Naive thymus-derived CD4-positive, alpha-beta T cell (primary cell): ENCODE data around the gene KCNK10. TPM values are rescaled to one million over a fixed set of nuclear protein-coding genes. Genes with fewer than 3 reads are reported as not detected.

Experiments
- ATAC-seq: fragments of 150-1000 bp; cut with Tn5 transposase; 2 replicates; pipeline ENCODE4 v1.10.0; 2021; ENCODE audit warnings: mild to moderate bottlenecking, moderate library complexity
- CTCF ChIA-PET: fragments of 350-600 bp; sonication (Branson Sonifier 250); formaldehyde crosslinking; loops from one replicate; lab custom pipeline; 2021; ENCODE audit warnings: antibody characterized with exemption; lab: Charles Lee
- POLR2A ChIA-PET: fragments of 350-600 bp; sonication (Branson Sonifier 250); formaldehyde crosslinking; loops from one replicate; lab custom pipeline; 2021; ENCODE audit warnings: antibody characterized with exemption, inconsistent platforms; lab: Charles Lee
- DNase-seq, 9 donors: peaks; one replicate each; pipeline versions ENCODE4 v3.0.0 to v3.0.0-alpha.2; 2020 to 2022; ENCODE audit warnings: mixed read lengths in 1 of 9
- H3K27ac ChIP-seq: one replicate; pipeline ENCODE4 v1.7.0; 2013; ENCODE audit warnings: mild to moderate bottlenecking, low read depth, low read length, moderate library complexity
- H3K27me3 ChIP-seq, 2 donors: one replicate each; pipeline ENCODE4 v1.7.0; 2013; ENCODE audit warnings: low read length in 2 of 2, mild to moderate bottlenecking in 2 of 2, moderate library complexity in 2 of 2; ENCODE audit not compliant: control insufficient read depth in 2 of 2, insufficient read depth in 2 of 2
- H3K36me3 ChIP-seq, 3 experiments: 1 replicate in 2 of 3; 2 replicates in 1 of 3; pipeline ENCODE4 v1.7.0; 2013; ENCODE audit warnings: low read length in 3 of 3, mild to moderate bottlenecking in 3 of 3, moderate library complexity in 1 of 3; ENCODE audit not compliant: insufficient read depth in 3 of 3, control insufficient read depth in 2 of 3
- H3K4me1 ChIP-seq, 2 donors: one replicate each; pipeline ENCODE4 v1.7.0; 2013; ENCODE audit warnings: low read length in 2 of 2, mild to moderate bottlenecking in 2 of 2, moderate library complexity in 1 of 2; ENCODE audit not compliant: control insufficient read depth in 2 of 2, insufficient read depth in 2 of 2
- H3K4me3 ChIP-seq: 2 replicates; pipeline ENCODE4 v1.7.0; 2013; ENCODE audit warnings: mild to moderate bottlenecking, low read length
- H3K9me3 ChIP-seq, 3 experiments: 1 replicate in 2 of 3; 2 replicates in 1 of 3; pipeline ENCODE4 v1.7.0; 2013; ENCODE audit warnings: low read length in 3 of 3; ENCODE audit not compliant: control insufficient read depth in 2 of 3
- H3K27ac Mint-ChIP-seq, 9 donors: one replicate each; pipeline ENCODE4 v1.8.0; 2020 to 2022; ENCODE audit warnings: mixed read lengths in 9 of 9, mild to moderate bottlenecking in 8 of 9, moderate library complexity in 5 of 9, inconsistent platforms in 2 of 9
- H3K27me3 Mint-ChIP-seq, 5 donors: one replicate each; pipeline ENCODE4 v1.8.0; 2021 to 2022; ENCODE audit warnings: mixed read lengths in 5 of 5, mild to moderate bottlenecking in 1 of 5
- H3K36me3 Mint-ChIP-seq, 5 donors: one replicate each; pipeline ENCODE4 v1.8.0; 2020 to 2022; ENCODE audit warnings: mixed read lengths in 5 of 5, mild to moderate bottlenecking in 3 of 5, inconsistent platforms in 1 of 5
- H3K4me1 Mint-ChIP-seq, 7 donors: one replicate each; pipeline ENCODE4 v1.8.0; 2020 to 2022; ENCODE audit warnings: mixed read lengths in 7 of 7, mild to moderate bottlenecking in 3 of 7, inconsistent platforms in 1 of 7
- H3K4me3 Mint-ChIP-seq, 10 donors: one replicate each; pipeline ENCODE4 v1.8.0; 2020 to 2022; ENCODE audit warnings: mild to moderate bottlenecking in 10 of 10, mixed read lengths in 10 of 10, moderate library complexity in 6 of 10, inconsistent platforms in 2 of 10
- H3K9me3 Mint-ChIP-seq, 11 donors: one replicate each; pipeline ENCODE4 v1.8.0; 2020 to 2022; ENCODE audit warnings: mixed read lengths in 11 of 11, mild to moderate bottlenecking in 4 of 11, inconsistent platforms in 1 of 11, moderate library complexity in 1 of 11
- intact Hi-C, 2 donors: fragments of 100-400 bp; cut with micrococcal nuclease; formaldehyde crosslinking; loops; one replicate each; pipeline ENCODE4 v1.15.1; 2023
- polyA plus RNA-seq, 2 donors: library from polyadenylated mRNA; unstranded; fragments of 300-500 nt; fragmentation: Illumina TruSeq; gene quantifications; one replicate each; pipeline ENCODE4 v1.2.3, GENCODE V29; 2021
- total RNA-seq, 6 experiments: library from RNA in 5 of 6; stranded (reverse) in 5 of 6; gene quantifications; 1 replicate in 5 of 6; 2 replicates in 1 of 6; pipeline ENCODE4 v1.2.3 and lab custom pipeline; 2021 to 2026

The KCNK10 gene
- total and polyA plus RNA-seq, 7 experiments from 2014 or later, result 0.10 to 0.21 TPM; not detected in 5

DNA sequence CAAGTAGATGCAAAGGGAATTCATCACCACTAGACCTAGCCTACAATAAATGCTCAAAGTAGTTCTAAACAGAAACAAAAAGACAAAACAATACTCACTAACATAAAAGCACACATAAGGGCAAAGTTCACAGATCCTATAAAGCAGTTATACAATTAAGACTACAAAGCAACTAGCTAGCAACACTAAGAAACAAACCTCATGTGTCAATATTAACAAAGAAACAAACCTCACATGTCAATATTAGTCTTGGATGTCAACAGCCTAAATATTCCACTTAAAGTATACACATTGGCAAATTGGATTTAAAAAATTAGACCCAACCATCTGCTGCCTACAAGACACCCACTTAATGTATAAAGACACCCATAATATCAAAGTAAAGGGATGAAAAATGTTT lies 152.7 kb downstream of the KCNK10 start:
- no peaks in the 10 kb centered on the region for H3K27me3 ChIP-seq
- POLR2A ChIA-PET, result no interaction called here
- no peaks in the 10 kb centered on the region for H3K36me3 ChIP-seq
- CTCF ChIA-PET, result interaction anchor here (1.6 to 3.0 kb wide), 2 partner anchors 190 to 224 kb away, joined by 3 to 31 read pairs; no protein-coding TSS in a partner anchor
- H3K27me3 Mint-ChIP-seq, result peaks cover 9 to 46% (median 21%) of the 10 kb centered on the region in 5 donors
- H3K9me3 Mint-ChIP-seq, result peaks cover 0 to 11% (median 0%) of the 10 kb centered on the region in 11 donors
- DNase-seq (no peak), ATAC-seq (no peak)
- H3K4me1 ChIP-seq, result no peaks in the 10 kb centered on the region
- H3K36me3 Mint-ChIP-seq, result peaks cover 0 to 6% (median 0%) of the 10 kb centered on the region in 5 donors
- H3K4me1 Mint-ChIP-seq, result peaks cover 0 to 4% (median 0%) of the 10 kb centered on the region in 7 donors
- H3K4me3 Mint-ChIP-seq, result no peak overlapping the region
- H3K9me3 ChIP-seq, result no peaks in the 10 kb centered on the region
- no peak overlapping the region for H3K27ac ChIP-seq
- H3K4me3 ChIP-seq, result no peak overlapping the region
- intact Hi-C loops, result no loop called here
- H3K27ac Mint-ChIP-seq, result peak overlapping the region in 1 of 9 donors; percentile 19

- no peaks in the 10 kb centered on the region for H3K4me1 ChIP-seq
- ATAC-seq, result peak; percentile 94
- H3K27me3 ChIP-seq, result no peaks in the 10 kb centered on the region
- DNase-seq, result peak; percentile 18 to 69 (median 47)
- ChIA-PET CTCF (interaction anchor here (0.5 to 3.0 kb wide), 19 partner anchors 8 to 1046 kb away, joined by 3 to 31 read pairs (median 3); no protein-coding TSS in a partner anchor), POLR2A (interaction anchor here (0.7 kb wide), 1 partner anchor 177 kb away, joined by 3 read pairs; no protein-coding TSS in a partner anchor)
- H3K9me3 Mint-ChIP-seq, result peaks cover 0 to 11% (median 2%) of the 10 kb centered on the region in 11 donors
- no peaks in the 10 kb centered on the region for H3K36me3 ChIP-seq
- peaks cover 0 to 6% (median 0%) of the 10 kb centered on the region in 5 donors for H3K36me3 Mint-ChIP-seq
- H3K4me3 ChIP-seq, result no peak overlapping the region
- H3K27me3 Mint-ChIP-seq, result peaks cover 9 to 41% (median 19%) of the 10 kb centered on the region in 5 donors
- peak overlapping the region in 1 of 9 donors; percentile 21 for H3K27ac Mint-ChIP-seq
- H3K27ac ChIP-seq, result no peak overlapping the region
- intact Hi-C loops, result loop anchor here (1.0 to 5.0 kb wide), 4 partner anchors 155 to 363 kb away; no protein-coding TSS in a partner anchor
- H3K4me1 Mint-ChIP-seq, result peaks cover 0 to 14% (median 0%) of the 10 kb centered on the region in 7 donors
- peak overlapping the region in 1 of 10 donors; percentile 5 for H3K4me3 Mint-ChIP-seq
- H3K9me3 ChIP-seq, result no peaks in the 10 kb centered on the region
Measured at GRCh38 chr14:88168498-88169165, 154.4 kb downstream of the KCNK10 start.

- Mint-ChIP-seq H3K9me3 (peaks cover 0 to 11% (median 2%) of the 10 kb centered on the region in 11 donors), H3K4me1 (peaks cover 0 to 15% (median 0%) of the 10 kb centered on the region in 7 donors), H3K27me3 (peaks cover 9 to 37% (median 17%) of the 10 kb centered on the region in 5 donors), H3K4me3 (no peak overlapping the region), H3K36me3 (peaks cover 0 to 6% (median 0%) of the 10 kb centered on the region in 5 donors), H3K27ac (no peak overlapping the region)
- CTCF ChIA-PET, result interaction anchor here (0.6 to 3.0 kb wide), 7 partner anchors 9 to 421 kb away, joined by 3 to 31 read pairs (median 3); no protein-coding TSS in a partner anchor
- Histone ChIP-seq H3K27me3 (no peaks in the 10 kb centered on the region), H3K27ac (no peak overlapping the region), H3K4me3 (no peak overlapping the region), H3K36me3 (no peaks in the 10 kb centered on the region), H3K4me1 (no peaks in the 10 kb centered on the region), H3K9me3 (no peaks in the 10 kb centered on the region)
- intact Hi-C loops, result loop anchor here (1.0 to 5.0 kb wide), 4 partner anchors 155 to 363 kb away; no protein-coding TSS in a partner anchor
- DNase-seq (no peak), ATAC-seq (no peak)
- POLR2A ChIA-PET, result no interaction called here
Measured at GRCh38 chr14:88168025-88168424, 155.0 kb downstream of the KCNK10 start.

GRCh38 chr14:88166616-88167015 lies 156.5 kb downstream of the KCNK10 start:
- no peaks in the 10 kb centered on the region for H3K36me3 ChIP-seq
- POLR2A ChIA-PET, result no interaction called here
- peaks cover 9 to 23% (median 17%) of the 10 kb centered on the region in 5 donors for H3K27me3 Mint-ChIP-seq
- CTCF ChIA-PET, result interaction anchor here (0.5 to 1.4 kb wide), 2 partner anchors 8 to 222 kb away, joined by 3 to 9 read pairs; no protein-coding TSS in a partner anchor
- no peaks in the 10 kb centered on the region for H3K4me1 ChIP-seq
- peaks cover 0 to 15% (median 0%) of the 10 kb centered on the region in 7 donors for H3K4me1 Mint-ChIP-seq
- H3K27ac Mint-ChIP-seq, result no peak overlapping the region
- no peak overlapping the region for H3K4me3 Mint-ChIP-seq
- H3K27ac ChIP-seq, result no peak overlapping the region
- intact Hi-C loops, result loop anchor here in 1 of 2 donors (5.0 kb wide), 1 partner anchor 274 kb away; no protein-coding TSS in a partner anchor
- H3K4me3 ChIP-seq, result no peak overlapping the region
- DNase-seq, result no peak
- no peaks in the 10 kb centered on the region for H3K27me3 ChIP-seq
- no peaks in the 10 kb centered on the region for H3K9me3 ChIP-seq
- ATAC-seq, result no peak
- H3K36me3 Mint-ChIP-seq, result peaks cover 0 to 6% (median 0%) of the 10 kb centered on the region in 5 donors
- H3K9me3 Mint-ChIP-seq, result peaks cover 0 to 11% (median 2%) of the 10 kb centered on the region in 11 donors

GRCh38 chr14:88164906-88165534 lies 158.0 kb downstream of the KCNK10 start:
- CTCF ChIA-PET, result no interaction called here
- no peak overlapping the region for H3K4me3 Mint-ChIP-seq

GRCh38 chr14:88163731-88164255 lies 159.3 kb downstream of the KCNK10 start:
- ChIA-PET CTCF (interaction anchor here (1.1 kb wide), 1 partner anchor 216 kb away, joined by 3 read pairs; no protein-coding TSS in a partner anchor), POLR2A (no interaction called here)
- DNase-seq (no peak), ATAC-seq (no peak)
- no peaks in the 10 kb centered on the region for H3K4me1 ChIP-seq
- intact Hi-C loops, result no loop called here
- H3K36me3 ChIP-seq, result no peaks in the 10 kb centered on the region
- peaks cover 0 to 24% (median 14%) of the 10 kb centered on the region in 5 donors for H3K27me3 Mint-ChIP-seq
- no peak overlapping the region for H3K27ac ChIP-seq
- peaks cover 0 to 15% (median 0%) of the 10 kb centered on the region in 7 donors for H3K4me1 Mint-ChIP-seq
- H3K4me3 Mint-ChIP-seq, result no peak overlapping the region
- H3K27ac Mint-ChIP-seq, result no peak overlapping the region
- H3K9me3 Mint-ChIP-seq, result peaks cover 0 to 2% (median 0%) of the 10 kb centered on the region in 11 donors
- H3K9me3 ChIP-seq, result no peaks in the 10 kb centered on the region
- no peaks in the 10 kb centered on the region for H3K36me3 Mint-ChIP-seq
- H3K4me3 ChIP-seq, result no peak overlapping the region
- H3K27me3 ChIP-seq, result no peaks in the 10 kb centered on the region

More at GRCh38 chr14:88164906-88165534, 158.0 kb downstream of the KCNK10 start:
- H3K27me3 Mint-ChIP-seq, result peaks cover 0 to 19% (median 9%) of the 10 kb centered on the region in 5 donors
- intact Hi-C loops, result loop anchor here in 1 of 2 donors (5.0 kb wide), 1 partner anchor 273 kb away; no protein-coding TSS in a partner anchor
- DNase-seq (no peak), ATAC-seq (no peak)
- Histone ChIP-seq H3K27me3 (no peaks in the 10 kb centered on the region), H3K36me3 (no peaks in the 10 kb centered on the region), H3K9me3 (no peaks in the 10 kb centered on the region), H3K4me3 (no peak overlapping the region), H3K4me1 (no peaks in the 10 kb centered on the region), H3K27ac (no peak overlapping the region)
- POLR2A ChIA-PET, result no interaction called here
- peaks cover 0 to 7% (median 0%) of the 10 kb centered on the region in 11 donors for H3K9me3 Mint-ChIP-seq
- H3K27ac Mint-ChIP-seq, result no peak overlapping the region
- peaks cover 0 to 4% (median 0%) of the 10 kb centered on the region in 5 donors for H3K36me3 Mint-ChIP-seq
- peaks cover 0 to 15% (median 0%) of the 10 kb centered on the region in 7 donors for H3K4me1 Mint-ChIP-seq
